DND-41 (cell line): ENCODE measurements around the gene OR6S1.

ENCODE experiments used
- ATAC-seq: fragments of 200-7000 bp; cut with Tn5 transposase; 3 replicates; pipeline ENCODE4 v1.9.1; 2021; ENCODE audit warnings: low read depth; ENCODE audit not compliant: insufficient read depth
- DNase-seq: peaks from one replicate; pipeline ENCODE4 v3.0.0-alpha.2; 2020
- H2AFZ ChIP-seq: 2 replicates; pipeline ENCODE4 v1.6.0; 2012; ENCODE audit warnings: low read depth, low read length
- H3K27ac ChIP-seq: 2 replicates; pipeline ENCODE4 v1.5.1; 2012; ENCODE audit warnings: low read length, inconsistent platforms
- H3K27me3 ChIP-seq: fragments of 200-600 bp; sonication (generic); 2 replicates; pipeline ENCODE4 v1.6.0; 2012; ENCODE audit warnings: low read length, mild to moderate bottlenecking, inconsistent platforms; ENCODE audit not compliant: insufficient read depth, poor library complexity
- H3K36me3 ChIP-seq: 2 replicates; pipeline ENCODE4 v1.5.1; 2012; ENCODE audit warnings: low read length, inconsistent platforms; ENCODE audit not compliant: insufficient read depth
- H3K4me1 ChIP-seq: 2 replicates; pipeline ENCODE4 v1.5.1; 2012; ENCODE audit warnings: mild to moderate bottlenecking, low read length; ENCODE audit not compliant: insufficient read depth
- H3K4me2 ChIP-seq: 2 replicates; pipeline ENCODE4 v1.6.0; 2012; ENCODE audit warnings: mild to moderate bottlenecking, moderate library complexity, low read length, inconsistent platforms; ENCODE audit not compliant: insufficient read depth
- H3K4me3 ChIP-seq, 2 experiments: fragments of 200-600 bp in 1 of 2; shearing (Covaris generic) in 1 of 2; 2 replicates each; pipeline ENCODE4 v1.5.1; 2012 to 2016; ENCODE audit warnings: inconsistent platforms in 2 of 2, low read length in 2 of 2, mild to moderate bottlenecking in 2 of 2, low read depth in 1 of 2, moderate library complexity in 1 of 2
- H3K79me2 ChIP-seq: 2 replicates; pipeline ENCODE4 v1.6.0; 2012; ENCODE audit warnings: low read length, inconsistent platforms; ENCODE audit not compliant: insufficient read depth
- H3K9ac ChIP-seq: 2 replicates; pipeline ENCODE4 v1.6.0; 2012; ENCODE audit warnings: low read depth, mild to moderate bottlenecking, inconsistent platforms, low read length, moderate library complexity
- H3K9me3 ChIP-seq: 2 replicates; pipeline ENCODE4 v1.5.1; 2012; ENCODE audit warnings: low read length, moderate library complexity, mild to moderate bottlenecking, inconsistent platforms; ENCODE audit not compliant: insufficient read depth, severe bottlenecking
- H4K20me1 ChIP-seq: 2 replicates; pipeline ENCODE4 v1.6.0; 2012; ENCODE audit warnings: low read length; ENCODE audit not compliant: insufficient read depth
- EZH2 ChIP-seq: IDR thresholded peaks from 3 replicates; pipeline ENCODE4 v1.6.1; 2012; ENCODE audit warnings: borderline replicate concordance, low read depth, mild to moderate bottlenecking, moderate library complexity, low read length, inconsistent platforms; ENCODE audit not compliant: severe bottlenecking
- TF ChIP-seq, protein P1 (sequence below): IDR thresholded peaks from 2 replicates; pipeline ENCODE4 v1.5.1; 2012; ENCODE audit warnings: borderline replicate concordance, low read length, moderate library complexity, mild to moderate bottlenecking; ENCODE audit not compliant: poor library complexity, severe bottlenecking; ENCODE audit errors: extremely low read depth

OR6S1 gene

DNA sequence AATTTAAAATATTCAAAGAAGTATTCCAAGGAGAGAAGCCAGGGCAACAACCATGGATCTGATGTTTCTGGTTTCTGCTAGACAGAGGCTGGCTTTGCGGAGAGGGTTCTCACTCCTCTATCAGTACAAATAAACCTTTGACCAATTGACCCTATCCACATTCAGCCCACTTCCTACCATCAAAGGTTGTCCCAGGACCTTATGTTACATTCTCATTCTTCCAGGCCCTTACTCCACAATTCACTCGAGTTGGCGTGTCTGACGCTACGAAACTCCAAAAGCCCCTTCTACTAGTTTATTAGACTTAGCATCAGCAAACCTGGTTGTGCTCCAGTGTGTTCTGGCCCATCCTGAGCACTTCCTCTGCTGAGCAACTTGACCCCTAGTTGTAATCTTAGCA lies 25.5 kb downstream of the OR6S1 start:
- TF ChIP-seq, protein P1, sequence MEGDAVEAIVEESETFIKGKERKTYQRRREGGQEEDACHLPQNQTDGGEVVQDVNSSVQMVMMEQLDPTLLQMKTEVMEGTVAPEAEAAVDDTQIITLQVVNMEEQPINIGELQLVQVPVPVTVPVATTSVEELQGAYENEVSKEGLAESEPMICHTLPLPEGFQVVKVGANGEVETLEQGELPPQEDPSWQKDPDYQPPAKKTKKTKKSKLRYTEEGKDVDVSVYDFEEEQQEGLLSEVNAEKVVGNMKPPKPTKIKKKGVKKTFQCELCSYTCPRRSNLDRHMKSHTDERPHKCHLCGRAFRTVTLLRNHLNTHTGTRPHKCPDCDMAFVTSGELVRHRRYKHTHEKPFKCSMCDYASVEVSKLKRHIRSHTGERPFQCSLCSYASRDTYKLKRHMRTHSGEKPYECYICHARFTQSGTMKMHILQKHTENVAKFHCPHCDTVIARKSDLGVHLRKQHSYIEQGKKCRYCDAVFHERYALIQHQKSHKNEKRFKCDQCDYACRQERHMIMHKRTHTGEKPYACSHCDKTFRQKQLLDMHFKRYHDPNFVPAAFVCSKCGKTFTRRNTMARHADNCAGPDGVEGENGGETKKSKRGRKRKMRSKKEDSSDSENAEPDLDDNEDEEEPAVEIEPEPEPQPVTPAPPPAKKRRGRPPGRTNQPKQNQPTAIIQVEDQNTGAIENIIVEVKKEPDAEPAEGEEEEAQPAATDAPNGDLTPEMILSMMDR = no peak
- no peak for TF ChIP-seq EZH2
- H3K9ac ChIP-seq = no peak overlapping the region
- no peaks in the 10 kb centered on the region for H3K36me3 ChIP-seq
- no peak overlapping the region for H3K4me2 ChIP-seq
- no peak overlapping the region for H3K4me3 ChIP-seq
- ATAC-seq = no peak
- no peak overlapping the region for H2AFZ ChIP-seq
- H3K79me2 ChIP-seq = no peaks in the 10 kb centered on the region
- H4K20me1 ChIP-seq = no peaks in the 10 kb centered on the region
- H3K9me3 ChIP-seq = no peaks in the 10 kb centered on the region
- DNase-seq = no peak
- H3K4me1 ChIP-seq = peaks cover 39% of the 10 kb centered on the region
- peaks cover under 1% of the 10 kb centered on the region for H3K27me3 ChIP-seq
- no peak overlapping the region for H3K27ac ChIP-seq

DNA sequence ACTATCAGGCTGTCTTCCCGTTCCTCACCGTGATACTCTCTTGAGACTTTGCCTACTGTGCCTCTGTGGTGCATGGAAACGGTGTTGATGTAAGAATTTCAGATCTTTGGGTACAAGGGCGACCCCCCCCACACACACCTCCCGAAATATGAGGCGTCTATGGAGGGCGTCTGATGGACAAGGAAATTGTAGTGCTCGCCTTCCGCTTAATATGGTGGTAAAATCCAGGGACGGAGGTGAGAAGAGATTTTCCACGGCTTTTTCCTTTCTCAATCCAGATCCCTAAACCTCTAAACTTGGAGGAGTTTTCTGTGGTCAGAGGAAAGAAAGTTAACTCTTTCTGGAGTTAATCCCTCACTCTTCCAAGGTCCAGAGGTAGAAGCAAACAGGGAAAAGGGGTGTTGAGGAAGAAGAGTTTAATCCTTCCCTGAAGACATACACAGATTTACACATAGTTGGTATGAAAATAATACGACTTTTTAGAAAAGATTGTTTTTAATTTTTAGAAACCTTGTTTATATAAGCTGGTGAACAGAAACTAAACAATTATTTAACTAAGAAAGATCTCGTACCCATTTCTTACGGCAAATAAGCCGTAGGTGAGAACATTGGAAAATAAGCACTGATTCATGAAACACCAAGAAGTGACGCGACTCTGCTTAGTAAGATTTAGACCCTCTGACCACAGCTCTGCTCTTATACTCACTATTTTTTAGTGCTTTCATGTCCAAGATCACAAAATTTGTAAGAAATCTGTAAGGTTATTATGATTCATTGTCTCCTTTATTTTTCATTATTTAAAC lies 27.3 kb downstream of the OR6S1 start:
- DNase-seq (peak; percentile 22), ATAC-seq (peak; percentile 3; the same call in 1 of the 3 replicates)
- H3K9me3 ChIP-seq = no peaks in the 10 kb centered on the region
- H3K27ac ChIP-seq = peak overlapping the region; percentile 55
- H3K4me1 ChIP-seq = peaks cover 55% of the 10 kb centered on the region
- H3K79me2 ChIP-seq = no peaks in the 10 kb centered on the region
- peak overlapping the region; percentile 70 for H2AFZ ChIP-seq
- H3K27me3 ChIP-seq = peaks cover 11% of the 10 kb centered on the region
- H3K4me2 ChIP-seq = peak overlapping the region; percentile 85
- no peak for TF ChIP-seq EZH2
- TF ChIP-seq, protein P1 = no peak
- peak overlapping the region; percentile 16 to 61; a peak in 3 of 4 replicates for H3K4me3 ChIP-seq
- H3K9ac ChIP-seq = peak overlapping the region; percentile 51
- no peaks in the 10 kb centered on the region for H4K20me1 ChIP-seq
- no peaks in the 10 kb centered on the region for H3K36me3 ChIP-seq

DNA sequence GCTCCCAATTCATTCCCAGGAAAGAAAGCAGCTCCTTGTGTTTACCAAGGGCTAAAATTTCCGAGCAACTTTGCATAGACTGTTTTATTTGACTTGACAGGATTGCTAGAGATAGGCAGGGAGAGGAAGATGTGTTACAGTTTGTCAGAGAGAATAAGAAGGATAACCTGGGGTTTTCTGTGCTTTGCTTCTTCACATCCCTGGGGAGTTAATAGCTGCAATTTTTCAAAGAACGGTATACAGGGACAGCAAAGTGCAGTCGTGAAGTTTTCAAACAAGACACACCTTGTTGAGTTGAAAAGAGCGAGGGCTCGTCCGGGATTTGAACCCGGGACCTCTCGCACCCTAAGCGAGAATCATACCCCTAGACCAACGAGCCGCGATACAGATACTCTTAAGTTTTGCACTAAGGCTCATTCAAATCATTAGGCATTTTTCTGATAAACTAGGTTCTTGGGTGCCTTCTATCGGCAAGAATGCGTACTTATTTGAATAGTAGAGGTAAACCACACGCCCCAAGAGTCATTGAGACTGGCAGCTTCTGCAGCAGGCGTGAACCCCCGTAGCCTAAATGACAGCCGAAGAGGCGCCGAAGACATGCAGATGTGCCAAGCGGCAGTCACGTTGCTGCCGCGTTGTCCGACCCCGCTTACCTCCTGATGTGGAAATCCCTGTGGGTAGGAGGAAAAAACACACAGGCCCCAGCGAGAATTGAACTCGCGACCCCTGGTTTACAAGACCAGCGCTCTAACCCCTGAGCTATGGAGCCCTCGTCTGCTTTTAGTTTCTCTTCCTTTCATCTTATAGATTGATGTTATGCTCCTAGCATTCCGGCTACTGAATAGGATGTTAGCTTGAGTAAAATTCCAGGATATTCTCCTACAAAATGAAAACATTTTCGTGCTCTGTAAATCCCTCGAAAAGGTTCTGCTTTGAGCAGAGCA lies 28.1 kb downstream of the OR6S1 start:
- peak overlapping the region; percentile 85 for H3K4me2 ChIP-seq
- DNase-seq (peak; percentile 86), ATAC-seq (peak; percentile 85)
- H3K36me3 ChIP-seq = no peaks in the 10 kb centered on the region
- H4K20me1 ChIP-seq = no peaks in the 10 kb centered on the region
- H3K9ac ChIP-seq = peak overlapping the region; percentile 51
- no peaks in the 10 kb centered on the region for H3K9me3 ChIP-seq
- peak overlapping the region; percentile 70 for H2AFZ ChIP-seq
- H3K4me1 ChIP-seq = peaks cover 62% of the 10 kb centered on the region
- H3K27me3 ChIP-seq = peaks cover 11% of the 10 kb centered on the region
- H3K79me2 ChIP-seq = no peaks in the 10 kb centered on the region
- H3K4me3 ChIP-seq = peak overlapping the region; percentile 16 to 61; a peak in 3 of 4 replicates
- H3K27ac ChIP-seq = peak overlapping the region; percentile 55
- no peak for TF ChIP-seq EZH2
- TF ChIP-seq, protein P1 = peak; percentile 73
